NCI-H446 treated with DMSO at 0.1 percent for 48 hours (cell line): ENCODE measurements around the gene SDR9C7.
"Not testable (repeated sequence)": the region's sequence is repeated elsewhere in the genome, so short reads cannot be mapped to it uniquely, and the experiment has no call there.

Source experiments
- DNase-seq: peaks from one replicate; lab custom pipeline; 2025; lab: John Stamatoyannopoulos, UW

Gene SDR9C7

DNA sequence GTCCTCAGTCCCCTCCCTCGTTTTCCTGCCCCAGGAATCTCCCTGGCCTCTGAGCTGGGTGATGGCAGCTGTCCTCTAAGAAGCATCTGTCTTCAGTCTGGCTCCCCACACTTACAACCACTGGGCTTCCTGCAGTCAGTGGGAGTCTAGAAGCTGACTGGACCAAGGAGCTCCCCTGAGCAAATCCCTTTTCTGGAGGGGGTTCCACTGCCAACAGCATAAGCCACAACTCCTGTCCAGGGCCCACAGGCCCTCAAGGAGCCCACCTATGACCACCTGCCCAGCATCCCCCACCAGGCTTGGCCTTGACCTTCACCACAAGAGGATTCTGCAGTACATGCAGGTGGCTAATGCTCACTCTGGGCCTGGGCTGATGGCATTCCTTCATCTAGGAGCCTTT lies 19.1 kb upstream of the SDR9C7 start:
- DNase-seq: no peak

DNA sequence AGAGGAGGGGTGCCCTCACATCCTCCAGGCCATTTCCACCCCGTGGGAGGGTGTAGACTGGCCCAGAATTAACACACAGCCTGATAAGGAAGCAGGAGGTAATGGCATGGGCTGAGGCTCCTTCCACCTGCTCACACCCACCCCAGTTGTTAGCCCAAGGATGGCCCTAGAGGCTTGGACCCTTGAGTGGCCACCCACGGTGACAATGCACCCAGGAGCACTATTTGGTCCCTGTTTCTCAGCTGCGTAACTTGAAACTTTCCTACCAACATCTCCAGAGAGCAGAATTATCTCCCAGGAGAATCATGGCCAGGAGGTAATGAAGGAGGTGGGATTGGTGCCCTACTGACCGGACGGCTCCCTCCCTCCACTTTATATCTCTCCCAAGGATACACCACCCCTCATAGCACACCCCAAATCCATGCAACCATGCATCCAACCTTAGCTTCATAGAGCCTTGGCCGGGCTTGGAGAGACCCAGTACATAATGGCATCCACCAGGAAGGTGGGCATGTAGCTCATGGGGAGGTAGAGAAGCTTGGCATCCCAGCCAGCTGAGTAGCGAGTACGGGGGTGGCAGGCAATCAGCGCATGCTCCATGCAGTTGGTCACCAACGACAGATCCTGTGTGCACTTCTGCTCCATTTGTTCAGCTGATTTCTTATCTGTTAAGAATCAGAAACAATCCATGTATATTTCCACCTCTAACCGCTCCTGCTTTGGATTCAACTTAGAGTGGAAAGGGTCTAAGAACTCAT lies 17.6 kb upstream of the SDR9C7 start:
- no peak for DNase-seq

DNA sequence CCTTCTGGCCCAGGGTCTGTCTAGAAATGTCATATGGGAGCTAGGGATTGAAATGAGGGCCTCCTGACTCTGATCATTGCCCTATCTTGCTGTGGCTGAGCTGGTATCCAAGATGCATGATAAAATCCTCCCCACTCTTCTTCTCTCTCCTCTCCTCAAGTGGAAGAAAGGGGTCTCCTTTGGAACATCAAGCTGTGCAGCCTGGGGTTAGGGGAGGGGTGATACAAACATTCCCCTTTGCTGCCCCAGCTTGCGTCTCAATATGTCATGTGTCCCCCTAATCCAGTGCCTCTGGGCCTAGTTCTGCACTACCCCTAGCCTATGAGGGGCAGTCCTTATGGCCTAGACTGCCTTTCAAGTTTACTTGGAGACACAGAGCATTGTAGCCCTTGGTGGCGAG lies 14.7 kb upstream of the SDR9C7 start:
- DNase-seq: no peak

DNA sequence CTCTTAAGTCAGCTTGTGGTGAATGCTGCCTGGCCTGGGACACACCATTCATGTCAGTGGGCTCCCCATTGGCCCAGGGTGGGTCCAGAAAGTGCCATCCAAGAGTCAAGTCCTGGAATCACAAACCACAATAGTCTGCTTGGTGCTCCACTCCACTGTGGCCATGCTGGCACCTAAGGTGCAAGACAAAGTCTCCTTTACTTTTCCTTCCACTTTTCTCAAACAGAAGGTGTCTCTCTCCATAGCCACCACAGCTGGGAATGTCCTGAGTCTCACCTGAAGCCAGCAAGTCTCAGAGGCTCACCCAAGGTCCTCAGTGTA lies 14.2 kb upstream of the SDR9C7 start:
- no peak for DNase-seq

DNA sequence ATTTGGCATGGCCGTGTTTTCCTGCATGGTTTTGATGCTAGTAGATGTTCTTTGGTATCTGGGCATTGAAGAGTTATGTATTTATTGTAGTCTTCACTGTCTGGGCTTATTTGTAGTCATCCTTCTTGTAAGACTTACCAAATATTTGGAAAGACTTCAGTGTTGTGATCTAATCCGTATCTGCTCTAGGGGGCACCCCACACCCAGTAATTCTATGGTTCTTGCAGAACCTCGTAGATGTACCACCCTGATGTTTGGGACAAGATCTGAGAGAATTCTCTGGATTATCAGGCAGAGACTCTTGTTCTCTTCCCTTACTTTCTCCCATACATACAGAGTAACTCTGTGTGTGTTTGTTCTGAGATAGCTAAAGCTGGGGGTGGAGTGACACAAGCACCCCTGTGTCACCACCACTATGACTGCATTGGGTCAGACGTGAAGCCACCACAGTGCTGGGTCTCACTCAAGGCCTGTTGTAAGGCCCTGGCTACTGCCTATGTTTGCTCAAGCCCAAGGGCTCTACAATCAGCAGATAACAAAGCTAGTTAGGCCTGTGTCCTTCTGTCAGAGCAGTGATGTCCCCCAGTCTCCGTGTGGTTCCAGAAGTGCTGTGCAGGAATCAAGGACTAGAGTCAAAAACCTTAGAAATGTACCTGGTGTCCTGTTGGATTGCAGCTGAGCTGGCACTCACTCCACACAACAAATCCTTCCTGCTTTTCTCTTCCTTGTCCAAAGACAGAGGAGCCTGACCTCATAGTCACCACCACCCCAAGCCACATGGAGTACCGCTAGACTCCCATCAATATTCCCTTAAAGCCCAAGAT lies 13.6 kb upstream of the SDR9C7 start:
- no peak for DNase-seq

DNA sequence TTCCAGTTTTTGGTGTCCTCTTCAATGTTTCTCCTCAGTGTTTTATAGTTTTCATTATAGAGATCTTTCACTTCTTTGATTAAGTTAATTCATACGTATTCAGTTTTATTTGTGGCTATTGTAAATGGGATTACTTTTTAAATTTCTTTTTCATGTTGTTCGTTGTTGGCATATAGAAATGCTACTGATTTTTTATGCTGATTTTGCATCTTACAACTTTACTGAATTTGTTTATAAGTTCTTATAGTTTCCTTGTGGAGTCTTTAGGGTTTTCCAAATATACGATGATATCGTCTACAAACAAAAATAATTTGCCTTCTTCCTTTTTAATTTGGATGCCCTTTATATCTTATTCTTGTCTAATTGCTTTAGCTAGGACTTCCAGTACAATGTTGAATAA lies 9.7 kb upstream of the SDR9C7 start:
- no peak for DNase-seq

DNA sequence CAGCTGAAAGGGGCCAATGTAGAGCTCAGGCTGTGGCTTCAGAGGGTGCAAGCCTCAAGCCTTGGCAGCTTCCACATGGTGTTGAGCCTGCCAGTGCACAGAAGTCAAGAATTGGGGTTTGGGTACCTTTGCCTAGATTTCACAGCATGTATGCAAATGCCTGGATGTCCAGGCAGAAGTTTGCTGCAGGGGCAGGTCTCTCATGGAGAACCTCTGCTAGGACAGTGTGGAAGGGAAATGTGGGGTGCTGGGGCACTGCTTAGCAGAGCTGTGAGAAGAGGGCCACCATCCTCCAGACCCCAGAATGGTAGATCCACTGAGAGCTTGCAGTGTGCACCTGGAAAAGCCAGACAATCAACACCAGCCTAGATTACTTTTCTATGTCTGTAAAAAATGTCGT lies 9.2 kb upstream of the SDR9C7 start:
- not testable (repeated sequence) for DNase-seq

DNA sequence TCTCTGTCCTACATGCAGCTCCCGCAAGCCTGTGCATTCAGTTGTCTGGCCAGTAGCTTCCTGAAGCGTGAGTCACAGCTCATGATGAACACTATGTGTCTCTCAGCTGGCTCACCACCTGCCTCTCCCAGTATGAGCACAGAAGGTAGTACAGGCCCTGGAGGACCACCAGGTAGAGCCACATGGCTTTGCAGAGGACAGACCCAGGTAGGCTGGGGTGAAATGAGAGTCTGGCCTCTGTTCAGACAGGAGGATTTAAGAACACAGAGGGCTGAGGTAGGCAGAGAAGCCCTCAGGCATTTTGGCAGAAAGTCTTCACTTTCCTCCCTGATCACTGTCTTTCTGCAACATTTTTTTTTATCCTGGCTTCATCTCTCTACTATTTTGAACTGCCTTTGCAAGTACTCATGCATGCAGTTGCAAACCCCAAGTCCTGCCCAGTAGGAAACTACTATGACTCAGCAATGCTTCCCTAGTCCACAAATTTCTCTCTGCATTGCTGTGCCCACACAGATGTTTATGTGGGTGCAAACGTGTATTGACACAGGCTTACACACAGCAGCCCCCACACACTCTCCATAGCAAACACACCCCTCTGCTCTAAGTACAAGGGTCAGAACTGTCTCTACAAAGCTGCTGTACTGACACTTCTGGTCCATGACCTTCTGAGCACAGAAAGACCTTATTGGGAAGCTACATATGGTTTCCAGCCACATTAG lies 7.2 kb upstream of the SDR9C7 start:
- DNase-seq: no peak

DNA sequence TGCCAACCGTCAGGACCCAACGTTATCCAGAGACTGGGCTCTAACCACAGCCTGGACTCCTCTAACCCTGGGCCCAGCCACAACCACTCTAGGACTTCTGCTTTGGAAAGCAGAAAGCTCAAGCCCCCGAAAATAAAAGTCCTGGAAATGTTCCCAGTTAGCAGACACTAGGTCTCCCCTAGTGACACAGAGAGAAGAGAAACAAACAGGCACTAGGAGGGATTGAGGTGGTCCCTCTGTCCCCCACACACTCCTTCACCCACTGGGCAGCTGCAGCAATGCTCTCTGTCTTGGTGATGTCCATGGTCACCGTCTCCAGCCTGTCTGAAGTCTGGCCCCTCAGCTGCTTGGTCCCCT lies 6.7 kb upstream of the SDR9C7 start:
- not testable (repeated sequence) for DNase-seq

DNA sequence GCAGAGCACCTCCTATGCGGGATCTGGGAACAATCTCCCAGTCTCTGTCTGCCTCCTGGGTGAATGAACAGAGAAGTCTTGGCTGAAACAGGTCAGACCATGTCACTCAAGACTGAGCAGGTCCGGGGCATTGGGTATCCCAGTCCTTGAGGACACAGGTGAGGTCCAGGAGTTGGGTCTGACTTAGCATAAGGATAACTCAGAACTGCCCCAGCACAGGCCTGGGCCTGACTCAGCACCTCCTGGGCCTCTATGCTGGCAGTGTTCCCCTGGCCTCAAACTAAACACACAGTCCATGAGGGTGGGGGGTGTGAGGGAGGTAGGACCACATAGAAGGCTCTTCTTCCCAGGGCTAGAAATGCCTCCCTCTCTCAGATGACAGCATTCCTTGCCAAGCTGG lies 1.5 kb upstream of the SDR9C7 start:
- DNase-seq: no peak

DNA sequence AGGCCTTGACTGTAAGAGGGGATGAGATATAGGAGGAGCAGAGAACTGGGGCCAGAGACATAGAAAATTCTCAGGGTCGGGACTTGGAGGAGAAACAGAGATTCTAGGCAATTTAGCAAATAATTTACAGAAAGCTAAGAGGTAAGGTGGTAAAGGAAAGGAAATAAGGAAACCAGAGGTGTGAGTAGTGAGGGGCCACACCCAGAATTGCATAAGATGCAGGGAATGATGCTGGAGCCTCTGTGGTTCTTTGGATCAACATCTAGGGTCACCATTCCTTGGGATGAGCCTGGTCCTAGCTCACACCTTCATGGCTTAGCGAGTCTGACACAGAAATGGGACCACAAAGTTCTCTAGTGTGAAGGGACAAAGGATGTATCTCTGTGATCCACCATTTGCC lies 949 bp upstream of the SDR9C7 start:
- no peak for DNase-seq

DNA sequence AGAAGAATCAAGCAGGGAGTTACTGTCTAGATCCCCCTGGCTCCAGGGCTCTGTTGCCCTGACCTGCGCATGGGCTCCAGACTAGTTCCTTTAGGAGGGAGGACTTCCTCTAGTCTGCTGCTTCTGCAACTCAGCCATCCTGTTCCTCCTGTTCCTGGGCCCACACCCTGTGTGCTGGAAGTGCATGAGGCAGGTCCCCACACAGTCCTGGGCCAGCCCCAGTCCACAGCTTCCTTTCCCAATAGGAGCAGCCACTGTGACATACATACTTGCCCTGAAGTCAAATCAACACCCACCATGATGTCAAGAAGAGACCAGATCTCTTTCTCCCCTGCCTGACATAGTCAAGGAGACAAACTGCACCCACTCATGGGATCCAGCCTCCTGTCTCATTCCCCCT lies 1.3 kb downstream of the SDR9C7 start:
- DNase-seq: no peak

DNA sequence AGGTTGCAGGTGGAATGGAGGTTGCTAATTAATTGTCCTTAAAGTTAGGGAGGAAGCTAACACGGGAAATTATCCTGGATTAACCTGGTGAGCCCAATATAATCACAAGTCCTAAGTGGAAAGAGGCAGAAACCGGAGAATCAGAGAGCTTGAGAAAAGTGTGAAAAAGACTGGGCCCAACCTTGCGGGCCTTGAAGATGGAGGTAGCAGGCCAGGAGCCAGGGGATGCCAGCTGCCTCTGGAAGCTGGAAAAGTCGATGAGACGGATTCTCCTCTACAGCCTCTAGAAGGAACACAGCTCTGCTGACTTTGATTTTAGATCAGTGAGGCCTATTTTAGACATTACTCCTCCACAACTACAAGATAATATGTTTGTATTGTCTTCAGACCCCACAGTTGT lies 2.1 kb downstream of the SDR9C7 start:
- DNase-seq: no peak

DNA sequence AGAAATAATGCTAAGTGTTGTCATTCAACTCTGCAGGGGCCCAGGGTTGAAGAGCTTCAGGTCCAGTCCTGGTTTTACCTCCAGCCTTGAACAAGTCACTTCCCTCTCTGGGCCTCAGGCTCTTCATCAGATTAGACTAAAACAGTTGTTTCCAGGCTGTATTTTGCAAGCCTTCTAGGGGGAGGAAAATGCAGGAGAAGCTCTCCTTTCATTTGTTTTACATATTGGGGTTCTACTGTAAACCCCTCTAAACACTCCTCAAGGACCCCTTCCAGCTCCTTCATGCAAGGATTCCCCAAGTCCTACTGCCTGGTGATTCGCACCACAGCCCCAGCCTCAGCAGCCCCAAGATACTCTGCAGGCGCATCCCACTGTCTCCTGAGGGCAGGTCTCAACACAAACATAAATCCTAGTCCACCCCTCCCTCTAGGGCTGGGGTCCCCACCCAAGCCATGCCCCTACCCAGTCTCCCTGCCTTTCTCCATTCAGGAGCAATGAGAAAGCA lies 2.7 kb downstream of the SDR9C7 start:
- no peak for DNase-seq

DNA sequence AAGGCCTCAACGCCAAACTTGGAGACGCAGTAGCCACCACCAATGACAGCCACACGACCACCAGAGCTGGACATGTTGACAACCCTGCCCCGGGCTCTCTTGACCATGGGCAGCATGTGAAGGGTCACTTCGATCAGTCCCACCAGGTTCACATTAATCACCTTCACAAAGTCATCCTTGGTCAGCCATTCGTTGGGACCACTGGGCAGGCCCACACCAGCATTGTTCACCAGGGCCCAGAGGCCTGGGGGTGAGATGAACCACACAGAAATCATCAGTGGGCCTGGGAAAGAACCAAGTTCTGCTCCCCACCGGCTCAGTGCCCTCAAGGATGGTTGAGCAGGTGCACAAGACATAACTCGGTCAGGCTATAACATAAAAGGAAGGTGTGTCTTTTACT lies 4.0 kb downstream of the SDR9C7 start:
- no peak for DNase-seq

DNA sequence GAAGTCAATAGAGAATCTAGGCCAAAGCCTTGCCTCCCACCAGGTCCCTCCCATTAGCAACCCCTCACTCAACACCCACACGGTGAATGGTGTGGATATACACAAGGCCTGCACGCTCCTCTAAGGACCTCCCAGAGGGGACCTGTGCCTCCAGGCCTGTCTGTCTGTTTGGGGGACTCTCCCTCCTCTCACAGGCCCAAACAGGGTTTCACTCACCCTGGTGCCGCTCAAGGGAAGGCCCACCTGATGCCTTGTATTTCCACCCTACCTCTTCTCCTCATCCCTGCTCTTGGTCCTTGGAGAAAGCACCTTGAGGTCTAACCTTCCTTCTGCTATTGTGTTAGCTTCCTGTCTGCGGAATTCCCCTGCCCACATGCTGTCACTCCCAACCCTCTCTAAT lies 4.4 kb downstream of the SDR9C7 start:
- no peak for DNase-seq

DNA sequence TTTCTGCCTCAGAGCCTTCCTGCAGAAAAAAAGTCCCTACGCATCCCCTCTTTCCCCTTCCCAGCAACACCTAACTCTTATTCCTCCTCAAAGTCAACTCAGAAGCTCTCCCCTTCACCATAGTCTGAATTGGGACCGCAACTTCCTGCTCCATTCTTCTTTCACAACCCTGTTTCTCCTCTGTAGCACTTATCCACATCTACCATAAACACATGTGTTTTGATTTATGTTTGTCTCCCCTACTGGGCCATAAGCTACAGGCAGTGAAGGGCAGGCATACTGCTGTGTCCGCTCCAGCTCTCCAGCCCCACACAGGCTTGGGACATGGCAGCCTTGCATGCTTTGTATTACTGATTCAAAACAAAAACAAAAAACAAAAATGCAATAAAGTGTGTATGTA lies 5.9 kb downstream of the SDR9C7 start:
- no peak for DNase-seq

DNA sequence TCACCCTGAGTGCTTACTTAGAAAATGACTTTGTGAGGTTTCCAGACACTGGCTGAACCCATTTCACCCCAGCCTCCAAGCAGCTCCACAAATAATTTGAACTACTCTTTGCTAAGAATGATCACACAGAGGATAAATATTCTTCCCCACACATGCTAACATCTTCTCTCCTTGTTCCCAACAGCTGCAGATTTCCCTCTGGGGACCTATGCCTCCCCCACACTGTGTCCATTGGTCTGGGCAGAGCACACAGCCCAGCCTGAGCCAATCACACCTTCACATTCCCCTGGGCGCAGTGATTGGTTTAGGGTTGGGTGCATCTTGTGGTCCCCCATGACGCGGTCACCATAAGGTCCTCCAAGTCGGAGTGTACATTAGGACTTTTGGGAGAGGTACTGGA lies 6.9 kb downstream of the SDR9C7 start:
- no peak for DNase-seq

DNA sequence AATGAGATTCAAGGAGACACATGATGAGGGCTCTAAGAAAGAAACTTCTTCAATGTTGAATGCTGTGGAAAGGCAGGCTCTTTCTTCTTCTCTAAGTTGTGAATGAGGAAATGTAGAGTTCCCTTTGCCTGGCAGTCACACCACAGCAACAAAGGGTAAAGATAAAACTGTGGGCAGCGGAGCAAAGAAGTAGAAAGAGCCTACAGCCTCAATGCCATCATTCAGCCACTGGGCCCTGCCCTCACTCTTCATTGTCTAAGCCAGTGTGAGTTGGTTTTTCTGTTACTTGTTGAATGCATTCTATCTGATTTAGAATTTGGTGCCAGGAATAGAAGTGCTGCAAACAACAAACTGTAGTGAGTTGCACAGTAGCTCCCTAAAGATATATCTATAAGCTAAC lies 12.2 kb downstream of the SDR9C7 start:
- no peak for DNase-seq

DNA sequence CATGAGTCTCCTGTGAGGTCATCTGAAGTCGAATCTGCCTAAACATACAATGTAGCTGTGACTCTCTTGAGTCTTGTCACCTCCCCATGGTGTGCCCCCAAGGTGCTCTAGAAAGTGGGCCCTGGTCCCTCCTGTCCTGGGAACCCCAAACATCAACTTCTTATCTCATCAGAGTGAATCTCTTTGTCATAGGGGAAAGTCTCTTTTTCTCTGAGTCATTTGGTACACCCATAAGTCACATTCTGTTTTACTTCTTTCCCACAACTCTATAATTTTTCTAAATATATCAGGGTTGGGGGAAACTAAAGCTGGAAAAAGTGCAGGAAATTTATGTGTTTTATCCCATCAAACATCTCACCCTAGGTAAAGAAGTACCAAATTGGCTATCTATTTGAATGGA lies 12.9 kb downstream of the SDR9C7 start:
- DNase-seq: no peak

DNA sequence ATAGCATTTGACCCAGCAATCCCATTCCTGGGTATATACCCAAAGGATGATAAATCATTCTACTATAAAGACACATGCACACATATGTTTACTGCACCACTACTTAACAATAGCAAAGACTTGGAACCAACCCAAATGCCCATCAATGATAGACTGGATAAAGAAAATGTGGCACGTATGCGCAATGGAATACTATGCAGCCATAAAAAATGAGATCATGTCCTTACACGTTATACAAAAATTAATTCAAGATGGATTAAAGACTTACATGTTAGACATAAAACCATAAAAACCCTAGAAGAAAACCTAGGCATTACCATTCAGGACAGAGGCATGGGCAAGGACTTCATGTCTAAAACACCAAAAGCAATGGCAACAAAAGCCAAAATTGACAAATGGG lies 16.1 kb downstream of the SDR9C7 start:
- DNase-seq: not testable (repeated sequence)

DNA sequence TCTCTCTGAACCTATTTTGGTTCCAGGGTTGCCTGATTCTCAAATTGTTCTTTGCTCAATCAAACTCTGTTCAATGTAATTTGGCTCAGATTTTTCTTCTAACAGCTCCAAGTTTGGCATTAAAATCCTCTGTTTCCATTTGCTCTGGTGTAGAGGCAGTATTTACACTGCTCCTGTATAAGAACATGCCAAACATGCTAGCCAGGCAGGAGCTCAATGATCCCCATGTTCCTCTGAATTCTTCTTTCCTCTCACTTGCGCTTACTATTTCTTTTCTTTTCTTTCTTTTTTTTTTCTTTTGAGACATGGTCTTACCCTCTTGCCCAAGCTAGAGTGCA lies 17.2 kb downstream of the SDR9C7 start:
- DNase-seq: no peak

DNA sequence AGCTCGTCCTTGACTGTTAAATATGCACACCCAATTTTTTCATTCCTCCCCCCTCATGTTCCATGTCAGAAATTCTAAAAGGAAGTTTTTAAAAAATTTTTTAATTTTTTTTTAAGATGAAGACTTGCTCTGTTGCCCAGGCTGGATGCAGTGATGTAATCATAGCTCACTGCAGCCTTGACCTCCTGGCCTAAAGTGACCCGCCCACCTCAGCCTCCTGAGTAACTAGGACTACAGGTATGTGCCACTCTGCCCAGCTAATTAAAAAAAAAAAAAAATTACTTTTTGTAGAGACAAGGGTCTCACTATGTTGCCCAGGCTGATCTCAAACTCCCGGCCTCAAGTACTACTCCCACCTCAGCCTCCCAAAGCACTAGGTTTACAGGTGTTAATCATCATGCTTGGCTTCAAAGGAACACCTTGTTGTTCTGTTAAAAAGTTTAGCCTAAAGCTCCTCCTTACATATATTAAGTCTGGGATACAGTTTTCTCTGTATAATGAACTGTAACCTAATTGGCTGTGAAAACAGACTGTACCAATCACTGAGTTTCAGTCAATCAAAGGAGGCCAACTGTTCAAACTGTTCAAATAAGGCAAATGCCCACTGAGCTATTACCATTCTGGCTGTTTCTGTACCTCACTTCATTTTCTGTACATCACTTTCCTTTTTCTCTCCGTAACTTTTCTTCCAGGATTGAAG lies 17.8 kb downstream of the SDR9C7 start:
- no peak for DNase-seq
